HG03575 (cell line): ENCODE results near the gene COX4I2.

Experiments used
- ATAC-seq: cut with Tn5 transposase; IDR thresholded peaks from one replicate; pipeline ENCODE4 v1.9.1; 2021; ENCODE audit not compliant: unreplicated experiment, insufficient number of reproducible peaks, low FRiP score; ENCODE audit errors: extremely low read depth

COX4I2 gene

DNA sequence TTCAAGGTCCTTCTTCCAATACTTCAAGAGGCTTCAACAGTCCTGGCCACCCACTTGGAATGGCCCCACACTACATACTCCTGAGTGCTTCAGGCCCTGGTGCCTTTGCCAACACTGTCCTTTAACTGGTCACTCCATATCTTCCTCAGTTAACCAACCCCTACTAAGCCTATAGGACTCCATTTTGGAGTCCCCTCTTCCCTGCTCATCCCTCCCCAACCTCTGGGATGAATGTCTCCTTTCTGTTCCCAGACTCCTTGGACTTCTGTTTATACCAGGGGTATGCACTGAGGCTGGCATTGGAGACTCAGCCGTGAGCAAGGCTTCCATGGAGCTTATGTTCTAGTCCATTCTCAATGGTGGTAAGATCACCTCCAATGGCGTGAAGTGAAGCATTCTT is 33.6 kb downstream of the COX4I2 start:
- no peak for ATAC-seq

DNA sequence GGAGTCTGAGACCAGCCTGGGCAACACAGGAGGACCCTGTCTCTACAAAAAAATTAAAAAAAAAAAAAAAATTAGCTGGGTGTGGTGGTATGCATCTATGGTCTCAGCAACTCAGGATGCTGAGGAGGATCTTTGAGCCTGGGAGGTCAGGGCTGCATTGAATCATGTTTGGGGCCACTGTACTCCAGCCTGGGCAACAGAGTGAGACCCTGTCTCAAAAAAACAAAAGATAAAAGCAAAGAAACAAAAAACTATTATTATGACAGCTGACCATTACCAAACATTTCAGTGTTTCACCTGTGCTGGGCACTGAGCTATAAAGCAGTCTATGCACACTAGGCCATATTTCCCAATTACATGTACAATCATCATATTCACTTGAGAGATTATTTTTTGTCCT is 35.7 kb downstream of the COX4I2 start:
- no peak for ATAC-seq

DNA sequence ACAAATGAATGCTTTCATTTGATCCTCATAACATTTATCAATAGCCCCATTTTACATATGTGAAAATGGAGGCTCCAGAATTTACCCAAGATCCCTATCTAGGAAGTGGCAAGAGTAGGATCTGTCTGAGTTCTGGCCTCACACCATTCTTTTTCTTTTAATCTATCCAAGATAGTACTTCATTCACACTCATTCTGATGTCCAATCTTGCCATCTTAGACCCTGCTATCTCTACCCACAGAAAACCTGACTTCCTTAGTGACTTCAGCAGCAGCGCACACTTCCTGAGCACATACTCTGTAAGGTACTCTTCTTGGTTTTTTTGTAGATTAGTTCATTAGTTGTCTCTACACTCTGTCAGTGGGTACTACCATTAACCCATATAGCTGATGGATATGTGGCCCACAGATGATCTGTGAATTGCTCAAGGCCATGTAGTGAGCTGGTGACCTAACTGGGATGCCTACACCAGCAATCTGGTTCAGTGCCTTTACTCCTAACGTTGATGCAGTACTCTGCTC is 36.3 kb downstream of the COX4I2 start:
- no peak for ATAC-seq

DNA sequence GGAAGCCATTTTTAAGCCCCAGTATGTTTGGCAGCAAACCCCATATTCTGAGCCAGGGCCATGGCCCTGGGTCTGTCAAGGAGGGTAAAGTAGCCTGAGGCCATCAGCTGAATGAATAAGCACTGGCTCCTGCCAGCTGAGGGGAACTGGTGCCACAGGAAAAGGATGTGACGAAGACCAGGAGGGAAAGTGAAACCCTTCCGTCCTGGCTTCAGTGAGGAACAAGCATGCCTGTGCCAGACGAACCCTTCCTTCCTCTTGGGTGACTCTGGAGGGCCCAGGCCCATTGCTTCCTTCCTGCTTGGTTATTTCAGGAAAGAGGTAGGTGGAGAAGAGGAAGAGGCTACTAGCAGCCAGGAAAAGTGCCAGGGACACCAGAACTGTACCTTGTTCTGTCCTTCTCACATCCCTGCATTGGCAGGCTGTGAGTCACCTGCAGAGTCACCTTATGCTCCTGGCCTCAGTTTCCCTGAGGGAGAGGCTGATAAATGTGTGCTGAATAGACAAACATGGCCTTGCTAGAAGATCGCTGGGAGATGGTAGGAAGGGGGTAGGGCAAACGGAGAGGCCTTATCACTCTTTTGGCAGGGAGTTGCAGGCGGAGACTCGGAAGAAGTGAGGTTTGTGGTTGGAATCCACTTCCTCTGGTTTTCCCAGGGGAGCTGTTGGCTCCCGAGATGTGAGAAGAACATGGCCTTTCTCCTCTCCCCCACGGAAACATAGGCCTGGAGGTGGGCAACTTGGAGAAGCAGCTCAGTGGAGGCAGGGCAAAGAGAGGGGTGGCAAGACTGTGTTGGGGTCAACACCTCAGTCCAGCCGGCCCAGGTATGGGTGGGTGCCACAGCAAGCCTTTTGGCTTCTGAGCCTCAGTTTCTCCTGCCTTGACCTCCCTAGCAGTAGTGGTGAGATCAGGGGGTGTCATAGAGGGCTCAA is 37.4 kb downstream of the COX4I2 start:
- ATAC-seq: no peak

DNA sequence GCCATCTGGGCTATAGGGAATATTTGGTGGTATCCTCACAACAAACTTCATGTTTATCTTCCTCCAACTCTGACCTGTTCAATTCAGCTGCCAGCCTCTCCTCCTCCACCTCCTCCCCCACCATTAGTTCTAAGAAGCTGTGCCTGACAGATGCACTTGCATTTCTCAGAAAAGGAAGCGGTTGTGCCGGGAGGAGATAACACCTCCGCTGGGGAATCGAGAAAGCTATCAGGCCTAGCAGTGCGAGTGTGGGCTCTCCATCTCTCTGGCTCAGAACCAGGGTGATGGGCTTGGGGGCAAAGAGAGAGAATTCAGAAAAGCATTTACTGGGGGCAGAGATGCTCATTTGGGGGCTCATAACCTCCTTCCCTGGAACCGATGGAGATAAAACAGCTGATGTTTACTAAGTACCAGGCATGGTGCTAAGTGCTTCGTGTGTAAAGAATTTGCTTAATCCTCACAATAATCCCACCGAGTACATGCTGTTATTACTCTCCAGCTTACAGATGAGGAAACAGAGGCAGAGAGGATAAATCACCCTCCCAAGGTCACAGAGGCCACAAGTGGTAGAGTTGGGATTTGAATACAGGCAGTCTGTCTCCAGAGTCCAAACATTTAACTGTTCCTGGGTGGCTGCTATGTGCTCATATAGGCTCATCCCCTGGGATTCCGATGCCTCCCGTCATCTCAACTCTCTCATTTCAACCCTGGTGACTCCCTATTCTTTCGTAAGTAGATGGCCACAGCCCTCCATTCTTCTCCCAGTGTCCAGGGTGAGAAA is 38.3 kb downstream of the COX4I2 start:
- ATAC-seq: no peak

DNA sequence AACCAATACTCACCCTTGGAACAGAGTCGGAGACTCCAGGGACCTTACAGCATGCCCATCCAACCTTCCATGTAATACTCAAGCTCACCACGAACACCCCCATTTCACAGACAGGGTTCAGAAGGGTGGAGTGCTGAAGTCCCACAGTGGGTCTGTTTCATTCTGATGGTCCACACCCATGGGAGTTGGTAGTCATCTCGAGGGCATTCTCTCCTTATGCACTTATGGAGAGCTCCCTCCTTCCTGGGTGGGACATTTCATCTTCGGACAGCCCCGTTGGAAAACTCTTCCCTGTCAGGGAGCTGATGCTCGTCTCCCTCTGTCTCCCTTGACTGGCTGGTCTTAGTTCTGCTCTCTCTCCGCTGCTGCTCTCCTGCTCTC is 38.9 kb downstream of the COX4I2 start:
- no peak for ATAC-seq

DNA sequence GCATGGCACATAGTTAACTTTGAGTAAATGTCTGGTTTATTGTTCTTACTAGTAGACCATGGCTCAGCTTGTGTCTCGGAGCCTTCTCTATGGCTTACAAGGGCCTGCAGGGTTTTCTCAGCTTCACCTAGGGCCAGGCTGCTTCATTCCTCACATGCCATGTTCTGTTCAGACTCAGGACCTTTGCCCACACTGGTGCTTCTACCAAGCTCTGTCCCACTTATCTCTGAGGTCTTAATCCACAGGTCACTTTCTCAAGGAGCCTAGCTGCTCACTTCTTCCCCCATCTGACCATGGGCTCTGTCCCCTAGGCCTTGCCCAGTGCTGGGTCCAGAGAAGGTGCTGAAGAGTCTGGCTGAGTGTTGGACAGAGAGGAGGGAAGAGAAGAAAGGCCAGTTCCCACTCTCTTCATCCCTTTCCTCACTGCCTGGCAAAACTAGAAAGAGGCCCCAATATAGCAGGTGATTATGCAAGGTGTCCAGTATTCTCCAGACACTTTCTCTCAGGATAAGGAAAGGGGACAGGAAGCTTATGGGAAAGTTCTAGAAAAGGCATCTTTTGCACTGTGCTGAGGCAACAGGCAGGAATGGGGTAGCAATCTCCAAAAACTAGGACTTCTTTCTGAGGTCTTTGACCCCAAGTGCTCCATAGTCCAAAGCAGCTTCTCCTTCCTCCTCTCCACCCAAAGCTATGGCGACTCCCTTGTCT is 40.0 kb downstream of the COX4I2 start:
- ATAC-seq: no peak

- ATAC-seq: no peak
Observed at GRCh38 chr20:31678389-31679356, 41.0 kb downstream of the COX4I2 start.

DNA sequence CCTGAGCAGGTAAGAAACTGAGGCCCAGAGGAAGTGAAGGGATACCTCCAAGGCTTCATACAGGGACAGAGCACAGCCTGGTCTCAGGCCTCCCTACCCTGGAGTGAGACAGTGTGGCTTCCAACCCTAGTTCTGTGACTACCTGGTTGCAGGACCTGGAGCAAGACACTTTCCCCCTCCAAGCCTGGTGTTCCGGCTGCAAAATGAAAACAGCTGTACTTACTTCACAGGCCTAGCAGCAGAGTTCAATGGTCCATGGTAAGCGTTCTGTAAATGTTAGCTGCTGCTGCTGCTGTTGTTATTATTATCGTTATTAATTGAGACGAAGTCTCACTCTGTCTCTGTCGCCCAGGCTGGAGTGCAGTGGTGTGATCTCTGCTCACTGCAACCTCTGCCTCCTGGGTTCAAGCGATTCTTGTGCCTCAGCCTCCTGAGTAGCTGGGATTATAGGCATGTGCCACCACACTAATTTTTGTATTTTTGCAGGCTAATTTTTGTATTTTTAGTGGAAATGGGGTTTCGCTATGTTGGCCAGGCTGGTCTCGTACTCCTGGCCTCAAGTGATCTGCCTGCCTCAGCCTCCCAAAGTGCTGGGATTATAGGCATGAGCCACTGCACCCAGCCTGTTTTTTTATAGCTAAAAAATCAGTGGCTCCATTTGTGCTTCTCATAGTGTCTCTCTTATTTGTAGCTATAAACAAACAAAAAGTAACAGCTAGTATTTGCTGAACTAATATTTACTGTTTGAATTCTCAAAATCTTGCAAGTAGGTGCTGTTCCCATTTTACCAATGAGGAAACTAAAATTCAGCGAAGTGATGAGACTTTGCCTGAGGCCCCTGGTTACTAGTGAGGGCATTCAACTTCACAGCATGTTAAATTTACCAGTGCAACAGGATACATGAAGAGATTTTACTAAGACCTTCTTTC is 41.9 kb downstream of the COX4I2 start:
- ATAC-seq: no peak

GRCh38 chr20:31680286-31681127 is 42.8 kb downstream of the COX4I2 start:
- no peak for ATAC-seq

GRCh38 chr20:31681128-31681727 is 43.5 kb downstream of the COX4I2 start:
- no peak for ATAC-seq

- ATAC-seq: no peak
Observed at GRCh38 chr20:31681769-31682168, 44.1 kb downstream of the COX4I2 start.

GRCh38 chr20:31682352-31682751 is 44.6 kb downstream of the COX4I2 start:
- no peak for ATAC-seq

GRCh38 chr20:31682927-31683326 is 45.2 kb downstream of the COX4I2 start:
- no peak for ATAC-seq

GRCh38 chr20:31684153-31685015 is 46.7 kb downstream of the COX4I2 start:
- ATAC-seq: no peak
